DND-41 (cell line): ENCODE data around the gene GFM1.

ENCODE experiments used
- EZH2 ChIP-seq: IDR thresholded peaks from 3 replicates; pipeline ENCODE4 v1.6.1; 2012; ENCODE audit warnings: borderline replicate concordance, low read depth, mild to moderate bottlenecking, moderate library complexity, low read length, inconsistent platforms; ENCODE audit not compliant: severe bottlenecking
- TF ChIP-seq, protein P1 (sequence below): IDR thresholded peaks from 2 replicates; pipeline ENCODE4 v1.5.1; 2012; ENCODE audit warnings: borderline replicate concordance, low read length, moderate library complexity, mild to moderate bottlenecking; ENCODE audit not compliant: poor library complexity, severe bottlenecking; ENCODE audit errors: extremely low read depth

DNA sequence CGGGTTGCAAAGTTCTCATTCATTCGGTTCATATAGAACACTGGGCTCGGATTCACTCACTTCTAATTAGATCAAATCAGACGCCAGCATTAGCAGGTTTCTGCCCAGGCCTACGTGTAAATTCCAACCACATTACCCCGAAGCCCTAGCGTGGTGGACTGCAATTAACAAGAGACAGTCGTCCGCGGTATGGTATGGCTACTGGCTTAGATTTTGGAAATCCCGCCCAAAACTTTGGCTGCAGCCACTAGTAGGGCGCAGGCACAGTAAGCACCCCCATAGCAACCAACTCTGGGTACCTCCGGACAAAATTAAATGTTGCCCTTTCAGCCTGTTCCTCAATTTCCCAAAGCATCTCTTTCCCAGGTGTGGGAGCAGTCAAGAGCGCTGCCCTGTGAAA, 87.2 kb downstream of the GFM1 start:
- TF ChIP-seq, protein P1, sequence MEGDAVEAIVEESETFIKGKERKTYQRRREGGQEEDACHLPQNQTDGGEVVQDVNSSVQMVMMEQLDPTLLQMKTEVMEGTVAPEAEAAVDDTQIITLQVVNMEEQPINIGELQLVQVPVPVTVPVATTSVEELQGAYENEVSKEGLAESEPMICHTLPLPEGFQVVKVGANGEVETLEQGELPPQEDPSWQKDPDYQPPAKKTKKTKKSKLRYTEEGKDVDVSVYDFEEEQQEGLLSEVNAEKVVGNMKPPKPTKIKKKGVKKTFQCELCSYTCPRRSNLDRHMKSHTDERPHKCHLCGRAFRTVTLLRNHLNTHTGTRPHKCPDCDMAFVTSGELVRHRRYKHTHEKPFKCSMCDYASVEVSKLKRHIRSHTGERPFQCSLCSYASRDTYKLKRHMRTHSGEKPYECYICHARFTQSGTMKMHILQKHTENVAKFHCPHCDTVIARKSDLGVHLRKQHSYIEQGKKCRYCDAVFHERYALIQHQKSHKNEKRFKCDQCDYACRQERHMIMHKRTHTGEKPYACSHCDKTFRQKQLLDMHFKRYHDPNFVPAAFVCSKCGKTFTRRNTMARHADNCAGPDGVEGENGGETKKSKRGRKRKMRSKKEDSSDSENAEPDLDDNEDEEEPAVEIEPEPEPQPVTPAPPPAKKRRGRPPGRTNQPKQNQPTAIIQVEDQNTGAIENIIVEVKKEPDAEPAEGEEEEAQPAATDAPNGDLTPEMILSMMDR: no peak
- no peak for TF ChIP-seq EZH2
